Mucosa of rectum (tissue), 2 donors: ENCODE data around the gene APOL1.
"Not testable (repeated sequence)": the region's sequence is repeated elsewhere in the genome, so short reads cannot be mapped to it uniquely, and the experiment has no call there.

Experiments used
- H3K27ac ChIP-seq, 2 donors: one replicate each; pipeline ENCODE4 v1.7.0; 2013; ENCODE audit warnings: inconsistent platforms in 2 of 2, low read depth in 2 of 2, low read length in 2 of 2
- H3K27me3 ChIP-seq, 2 donors: one replicate each; pipeline ENCODE4 v1.7.0; 2013; ENCODE audit warnings: low read length in 2 of 2; ENCODE audit not compliant: control insufficient read depth in 2 of 2, insufficient read depth in 2 of 2
- H3K36me3 ChIP-seq, 2 donors: one replicate each; pipeline ENCODE4 v1.7.0; 2013; ENCODE audit warnings: low read length in 2 of 2; ENCODE audit not compliant: control insufficient read depth in 2 of 2, insufficient read depth in 2 of 2
- H3K4me1 ChIP-seq, 2 donors: one replicate each; pipeline ENCODE4 v1.7.0; 2013; ENCODE audit warnings: low read length in 2 of 2, mild to moderate bottlenecking in 1 of 2; ENCODE audit not compliant: control insufficient read depth in 2 of 2, insufficient read depth in 2 of 2
- H3K4me3 ChIP-seq, 2 donors: one replicate each; pipeline ENCODE4 v1.7.0; 2013; ENCODE audit warnings: low read length in 2 of 2
- H3K9ac ChIP-seq, 2 donors: one replicate each; pipeline ENCODE4 v1.7.0; 2013; ENCODE audit warnings: low read length in 2 of 2, low read depth in 1 of 2, mild to moderate bottlenecking in 1 of 2
- H3K9me3 ChIP-seq, 2 donors: one replicate each; pipeline ENCODE4 v1.7.0; 2013; ENCODE audit warnings: low read length in 2 of 2; ENCODE audit not compliant: control insufficient read depth in 2 of 2
- donor health status: healthy.
- donor health status: Normal muscosa, but diverticular disease.

Gene APOL1

GRCh38 chr22:36244522-36245391, 8.2 kb upstream of the APOL1 start:
- H3K27me3 ChIP-seq = no peaks in the 10 kb centered on the region
- peaks cover 0 to under 1% of the 10 kb centered on the region in 2 donors for H3K4me1 ChIP-seq
- H3K36me3 ChIP-seq = no peaks in the 10 kb centered on the region
- H3K9me3 ChIP-seq = no peaks in the 10 kb centered on the region
- no peak overlapping the region for H3K4me3 ChIP-seq
- H3K27ac ChIP-seq = peak overlapping the region in 1 of 2 donors; percentile 4
- H3K9ac ChIP-seq = no peak overlapping the region

- Histone ChIP-seq H3K36me3 (no peaks in the 10 kb centered on the region), H3K27me3 (no peaks in the 10 kb centered on the region), H3K4me1 (no peaks in the 10 kb centered on the region), H3K9ac (no peak overlapping the region), H3K9me3 (no peaks in the 10 kb centered on the region), H3K27ac (no peak overlapping the region), H3K4me3 (no peak overlapping the region)
Observed at GRCh38 chr22:36245805-36246356, 7.1 kb upstream of the APOL1 start.

DNA sequence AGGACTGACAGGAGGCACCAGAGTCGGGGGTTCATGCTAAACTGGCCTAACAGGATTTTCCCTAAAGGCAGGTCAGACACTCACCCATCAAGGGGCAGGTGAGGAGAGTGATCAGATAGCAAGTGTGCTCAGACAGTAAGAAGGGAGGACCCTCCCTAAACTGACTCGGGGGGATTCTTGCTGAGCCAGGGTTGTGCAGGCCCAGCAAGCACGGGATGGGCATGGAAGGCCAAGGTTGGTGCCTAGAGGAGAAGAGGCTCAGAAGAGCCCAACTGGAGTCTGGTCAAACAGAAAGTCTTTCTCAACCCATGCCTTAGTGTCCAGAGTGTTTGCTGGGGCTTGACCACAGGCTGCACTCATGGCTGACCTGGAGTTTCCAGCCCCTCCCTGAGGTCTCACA, 6.2 kb upstream of the APOL1 start:
- H3K9me3 ChIP-seq = no peaks in the 10 kb centered on the region
- no peak overlapping the region for H3K4me3 ChIP-seq
- H3K36me3 ChIP-seq = no peaks in the 10 kb centered on the region
- no peaks in the 10 kb centered on the region for H3K27me3 ChIP-seq
- no peak overlapping the region for H3K27ac ChIP-seq
- no peak overlapping the region for H3K9ac ChIP-seq
- H3K4me1 ChIP-seq = no peaks in the 10 kb centered on the region

DNA sequence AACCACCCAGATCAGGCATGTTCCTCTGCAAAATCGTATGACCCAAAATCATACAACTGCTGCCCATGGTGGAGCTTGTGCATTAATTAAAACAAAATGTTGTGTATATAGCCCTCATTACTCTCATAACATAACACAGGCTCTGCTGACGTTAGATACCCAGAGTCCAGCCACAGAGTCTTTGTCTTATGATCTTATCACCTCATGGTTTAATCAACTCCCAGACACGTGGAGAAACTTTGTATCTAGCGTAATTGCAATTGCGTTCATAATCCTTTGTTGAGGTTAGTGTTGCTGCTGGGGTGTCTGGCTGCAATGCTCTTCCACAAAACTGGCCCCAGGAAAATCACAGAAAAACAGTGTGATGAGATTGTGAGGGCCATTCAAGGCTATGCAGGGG, 5.0 kb upstream of the APOL1 start:
- H3K36me3 ChIP-seq = no peaks in the 10 kb centered on the region
- H3K9me3 ChIP-seq = no peaks in the 10 kb centered on the region
- H3K27ac ChIP-seq = no peak overlapping the region
- no peak overlapping the region for H3K9ac ChIP-seq
- H3K27me3 ChIP-seq = no peaks in the 10 kb centered on the region
- peaks cover 3 to 4% of the 10 kb centered on the region in 2 donors for H3K4me1 ChIP-seq
- H3K4me3 ChIP-seq = no peak overlapping the region

- no peak overlapping the region for H3K27ac ChIP-seq
Observed at GRCh38 chr22:36249160-36249559, 3.8 kb upstream of the APOL1 start.

GRCh38 chr22:36250292-36250960, 2.5 kb upstream of the APOL1 start:
- not testable (repeated sequence) for H3K9me3 ChIP-seq, H3K36me3 ChIP-seq, H3K9ac ChIP-seq, H3K27me3 ChIP-seq, H3K27ac ChIP-seq, H3K4me3 ChIP-seq
- H3K4me1 ChIP-seq = peaks cover 13 to 22% of the 10 kb centered on the region in 2 donors

More at GRCh38 chr22:36249160-36249559, 3.8 kb upstream of the APOL1 start:
- Histone ChIP-seq H3K4me3 (no peak overlapping the region), H3K9ac (no peak overlapping the region), H3K27me3 (no peaks in the 10 kb centered on the region), H3K36me3 (no peaks in the 10 kb centered on the region), H3K9me3 (no peaks in the 10 kb centered on the region), H3K4me1 (peaks cover 11 to 14% of the 10 kb centered on the region in 2 donors)

- not testable (repeated sequence) for H3K27me3 ChIP-seq, H3K4me3 ChIP-seq, H3K9ac ChIP-seq, H3K9me3 ChIP-seq, H3K36me3 ChIP-seq
- peak overlapping the region in 1 of 2 donors; percentile 56 for H3K27ac ChIP-seq
- peaks cover 13 to 22% of the 10 kb centered on the region in 2 donors for H3K4me1 ChIP-seq
Observed at GRCh38 chr22:36251979-36252608, 839 bp upstream of the APOL1 start.

DNA sequence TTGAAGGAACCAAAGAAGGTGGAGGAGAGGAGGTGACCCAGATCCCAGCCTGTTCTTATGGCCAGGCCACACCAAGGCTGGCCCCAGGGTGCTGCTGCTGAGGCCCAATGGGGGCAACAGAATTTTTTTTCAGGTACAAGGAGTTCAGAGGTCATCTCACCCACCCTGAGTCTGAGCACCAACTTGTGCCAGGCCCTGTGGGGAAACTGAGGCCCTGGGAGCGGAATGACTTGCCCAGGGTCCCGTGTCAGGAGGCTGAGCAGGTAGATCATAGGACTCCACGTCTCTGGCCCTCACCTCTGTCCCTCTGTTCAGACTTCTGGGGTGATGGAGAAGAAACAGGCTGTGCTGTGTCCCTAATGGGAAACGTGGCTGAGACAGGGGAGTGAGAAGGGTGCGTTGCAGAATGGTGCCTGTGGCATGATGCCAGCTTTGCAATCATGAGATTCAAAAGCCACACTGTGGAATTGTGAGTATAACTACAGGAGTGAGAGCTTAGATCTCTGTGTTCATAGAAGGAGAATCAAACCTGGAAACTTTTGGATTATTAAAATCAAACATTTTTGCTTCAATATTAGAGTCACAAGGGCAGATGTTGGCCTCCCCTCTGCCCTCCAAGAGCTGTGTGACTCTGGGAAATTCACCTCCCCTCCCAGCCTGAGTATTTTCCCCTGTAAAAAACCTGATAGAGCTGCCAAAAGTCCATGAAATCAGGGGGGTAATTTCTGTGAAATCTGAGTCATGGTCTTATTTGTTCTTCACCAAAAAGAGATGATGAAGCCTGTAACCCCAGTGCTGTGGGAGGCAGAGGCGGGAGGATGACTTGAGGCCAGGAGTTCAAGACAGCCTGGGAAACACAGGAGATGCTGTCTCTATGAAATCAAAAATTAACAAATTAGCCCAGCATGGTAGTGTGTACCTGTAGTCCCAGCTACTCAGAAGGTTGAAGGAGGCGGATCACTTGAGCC, 874 bp downstream of the APOL1 start:
- Histone ChIP-seq H3K4me3 (peak overlapping the region; percentile 68 to 85), H3K4me1 (peaks cover 14 to 26% of the 10 kb centered on the region in 2 donors), H3K36me3 (no peaks in the 10 kb centered on the region)

GRCh38 chr22:36255572-36255971, 2.6 kb downstream of the APOL1 start:
- not testable (repeated sequence) for H3K9ac ChIP-seq, H3K4me3 ChIP-seq, H3K27me3 ChIP-seq, H3K9me3 ChIP-seq, H3K36me3 ChIP-seq
- Histone ChIP-seq H3K4me1 (peaks cover 19 to 27% of the 10 kb centered on the region in 2 donors), H3K27ac (peak overlapping the region in 1 of 2 donors; percentile 59)

More for the DNA sequence above, 874 bp downstream of the APOL1 start:
- peak overlapping the region; percentile 60 to 70 for H3K9ac ChIP-seq
- H3K27ac ChIP-seq = peak overlapping the region; percentile 63 to 66
- H3K27me3 ChIP-seq = no peaks in the 10 kb centered on the region
- H3K9me3 ChIP-seq = no peaks in the 10 kb centered on the region
